ENCODE data around the gene SH3TC1.

Gene SH3TC1

DNA sequence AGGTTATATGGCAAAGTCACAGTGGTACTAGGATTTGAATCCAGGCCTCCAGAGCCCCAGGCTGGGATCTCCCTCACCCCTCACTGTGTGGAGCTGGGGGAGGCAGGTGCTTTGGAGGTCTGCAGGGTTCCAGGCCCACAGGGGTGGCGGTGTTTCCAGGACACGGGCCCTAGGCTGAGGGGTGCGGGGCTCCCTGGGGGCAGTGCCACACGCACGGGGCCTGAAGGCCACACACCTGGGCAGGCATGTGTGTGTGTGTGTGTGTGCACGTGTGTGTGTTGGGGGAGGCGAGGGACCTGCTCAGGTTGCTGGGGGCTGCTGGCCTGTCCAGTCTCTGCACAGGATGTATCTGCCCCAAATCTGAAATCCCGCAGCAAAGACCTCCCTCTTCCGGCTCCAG is 18.8 kb downstream of the SH3TC1 start:
- no peak for DNase-seq

DNA sequence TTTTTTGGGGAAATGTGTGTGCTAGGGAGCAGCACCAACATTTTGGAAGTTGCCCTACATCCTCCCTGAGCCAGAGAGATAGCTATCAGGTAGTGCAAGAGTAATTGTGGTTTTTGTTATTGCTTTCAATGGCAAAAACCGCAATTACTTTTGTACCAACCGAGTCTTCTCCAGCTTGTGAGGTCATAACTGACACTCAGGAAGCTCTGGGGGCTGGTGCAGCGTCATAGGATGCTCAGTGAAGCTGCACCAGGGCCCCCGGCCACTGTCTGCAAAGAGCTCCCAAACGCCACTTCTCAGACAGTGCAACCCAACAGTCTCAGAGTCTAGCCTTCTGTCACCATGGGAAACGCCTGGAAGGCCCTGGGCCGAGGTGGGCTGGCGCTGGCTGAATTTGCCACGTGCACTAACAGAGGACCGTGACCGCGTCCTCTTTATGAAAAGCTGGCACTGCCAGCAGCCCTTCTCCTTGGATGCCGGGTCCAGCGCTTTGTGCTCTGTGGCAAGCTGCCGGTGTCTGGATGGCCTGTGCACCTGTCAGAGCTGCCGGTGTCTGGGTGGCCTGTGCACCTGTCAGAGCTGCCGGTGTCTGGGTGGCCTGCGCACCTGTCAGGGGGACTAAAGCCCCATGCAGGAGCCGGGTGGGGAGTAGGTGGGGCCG is 19.4 kb downstream of the SH3TC1 start:
- DNase-seq, result no peak

DNA sequence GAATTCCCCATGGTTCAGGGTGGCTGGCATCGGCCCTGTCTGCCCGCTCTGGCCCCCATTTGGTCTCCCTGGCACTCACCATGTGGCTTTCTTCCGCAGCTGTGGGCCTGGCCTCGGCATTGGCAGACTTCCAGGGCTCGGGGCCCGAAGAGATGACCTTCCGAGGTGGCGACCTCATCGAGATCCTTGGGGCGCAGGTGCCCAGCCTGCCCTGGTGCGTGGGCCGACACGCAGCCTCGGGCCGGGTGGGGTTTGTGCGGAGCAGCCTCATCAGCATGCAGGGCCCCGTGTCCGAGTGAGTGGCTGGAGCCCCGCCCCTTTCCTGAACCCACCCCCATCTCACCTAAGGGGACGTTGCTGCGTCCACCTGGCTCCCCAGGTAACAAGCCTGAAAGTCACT is 20.1 kb downstream of the SH3TC1 start:
- DNase-seq, result no peak

DNA sequence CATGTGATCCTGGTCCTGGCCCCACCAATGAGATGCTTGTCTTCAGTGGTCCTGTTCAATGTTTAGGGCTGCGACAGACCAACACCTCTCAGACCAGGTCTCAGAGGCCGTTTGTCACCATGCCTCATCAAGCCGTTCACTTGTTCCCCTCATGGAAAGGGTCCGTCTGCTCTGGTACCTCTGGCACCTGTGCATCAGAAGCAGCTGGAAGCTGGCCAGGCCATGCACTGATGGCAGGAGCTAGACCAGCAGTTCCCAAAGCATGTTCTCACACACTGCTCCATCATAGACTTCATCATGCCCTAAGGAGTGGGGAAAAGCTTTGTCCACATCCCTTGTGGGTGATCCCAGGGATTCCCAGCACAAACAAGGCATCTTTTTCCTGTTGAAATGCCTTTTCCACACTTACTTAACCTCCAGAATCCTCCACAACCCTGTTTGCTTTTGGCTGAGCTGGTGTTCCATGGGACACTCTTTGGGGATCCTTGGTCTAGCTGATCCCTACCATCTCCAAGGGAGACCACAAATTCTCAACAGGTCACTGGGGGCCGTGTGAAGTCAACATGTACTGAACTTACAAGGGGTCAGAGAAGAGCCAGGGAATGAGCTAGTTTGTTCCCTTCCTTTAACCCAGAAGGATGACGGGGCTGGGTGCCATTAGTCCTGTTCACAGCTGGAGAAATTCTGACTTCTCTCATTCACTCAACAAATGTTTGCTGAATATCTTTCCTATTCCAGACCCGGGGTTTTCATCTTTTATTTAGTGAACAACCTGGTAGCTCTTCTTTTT is 21.8 kb downstream of the SH3TC1 start:
- no peak for DNase-seq

GRCh38 chr4:8221476-8221875 is 22.4 kb downstream of the SH3TC1 start:
- DNase-seq, result no peak

- DNase-seq, result no peak
Observed at GRCh38 chr4:8221985-8222384, 22.9 kb downstream of the SH3TC1 start.

DNA sequence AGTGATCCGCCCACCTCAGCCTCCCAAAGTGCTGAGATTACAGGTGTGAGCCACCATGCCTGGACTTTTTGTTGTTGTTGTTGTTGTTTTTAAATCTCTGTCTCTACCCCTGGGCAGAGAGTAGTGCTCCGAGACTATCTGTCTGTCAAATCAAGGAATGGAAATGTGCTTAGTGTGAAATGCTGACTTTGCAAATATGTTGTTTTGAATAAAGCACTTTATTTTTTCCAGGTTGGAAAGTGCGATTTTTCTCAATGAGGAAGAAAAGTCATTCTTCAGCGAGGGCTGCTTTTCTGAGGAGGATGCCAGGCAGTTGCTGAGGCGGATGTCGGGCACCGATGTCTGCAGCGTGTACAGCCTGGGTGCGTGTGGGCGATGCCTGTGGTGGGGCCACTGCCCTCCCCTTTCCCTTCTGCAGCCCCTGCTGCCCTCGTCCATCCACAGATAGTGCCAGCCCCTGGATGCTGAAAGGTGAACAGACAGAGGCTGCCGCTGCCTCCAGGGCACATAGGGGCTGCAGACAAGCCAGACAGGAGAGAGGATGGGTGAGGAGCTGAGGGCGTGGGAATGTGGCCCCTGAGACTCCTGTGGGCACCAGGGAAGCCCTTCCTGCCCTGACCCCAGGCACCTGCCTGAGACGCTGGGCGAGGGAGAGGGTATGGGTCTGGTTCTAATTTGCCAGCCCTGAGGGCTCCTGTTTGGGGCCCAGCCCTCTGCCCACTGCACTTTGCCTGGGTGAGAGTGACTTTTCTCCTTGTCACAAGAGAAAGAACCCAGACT is 23.7 kb downstream of the SH3TC1 start:
- DNase-seq, result no peak

GRCh38 chr4:8224267-8224974 is 25.3 kb downstream of the SH3TC1 start:
- no peak for DNase-seq

GRCh38 chr4:8224975-8225625 is 26.0 kb downstream of the SH3TC1 start:
- no peak for DNase-seq

- no peak for DNase-seq
Observed at GRCh38 chr4:8225706-8226443, 26.8 kb downstream of the SH3TC1 start.

- DNase-seq, result no peak
Observed at GRCh38 chr4:8227201-8227770, 28.2 kb downstream of the SH3TC1 start.

- DNase-seq, result no peak
Observed at GRCh38 chr4:8227771-8228318, 28.8 kb downstream of the SH3TC1 start.

GRCh38 chr4:8228319-8229250 is 29.5 kb downstream of the SH3TC1 start:
- peak; percentile 75 for DNase-seq

GRCh38 chr4:8229331-8229975 is 30.4 kb downstream of the SH3TC1 start:
- DNase-seq, result peak; percentile 24

- no peak for DNase-seq
Observed at GRCh38 chr4:8230033-8230432, 30.9 kb downstream of the SH3TC1 start.

- DNase-seq, result no peak
Observed at GRCh38 chr4:8230891-8231290, 31.8 kb downstream of the SH3TC1 start.

GRCh38 chr4:8231551-8232049 is 32.5 kb downstream of the SH3TC1 start:
- DNase-seq, result no peak

GRCh38 chr4:8232748-8233147 is 33.7 kb downstream of the SH3TC1 start:
- no peak for DNase-seq

All from activated T-cell treated with anti-CD3 and anti-CD28 coated beads for 4 hours (primary cell).